HL-60/S4 (cell line): ENCODE measurements around the gene NPEPL1.
"Not testable (repeated sequence)": the region's sequence is repeated elsewhere in the genome, so short reads cannot be mapped to it uniquely, and the experiment has no call there.

Experiments
- in situ Hi-C: fragments of 300-500 bp; cut with MboI; formaldehyde crosslinking; loops from 2 replicates; pipeline ENCODE4 v1.14.3; 2022; ENCODE audit warnings: low sequenced_read_pairs

The NPEPL1 gene

GRCh38 chr20:58712806-58713731 is 20.5 kb downstream of the NPEPL1 start:
- in situ Hi-C loops = no loop called here

GRCh38 chr20:58713801-58714339 is 21.3 kb downstream of the NPEPL1 start:
- in situ Hi-C loops = no loop called here

GRCh38 chr20:58714340-58714922 is 21.8 kb downstream of the NPEPL1 start:
- in situ Hi-C loops = no loop called here

GRCh38 chr20:58714923-58715351 is 22.3 kb downstream of the NPEPL1 start:
- in situ Hi-C loops = no loop called here

GRCh38 chr20:58715391-58715800 is 22.8 kb downstream of the NPEPL1 start:
- in situ Hi-C loops = no loop called here

- in situ Hi-C loops = no loop called here
Measured at GRCh38 chr20:58715801-58716475, 23.3 kb downstream of the NPEPL1 start.

GRCh38 chr20:58716476-58717277 is 24.1 kb downstream of the NPEPL1 start:
- in situ Hi-C loops = no loop called here

GRCh38 chr20:58717278-58718091 is 24.9 kb downstream of the NPEPL1 start:
- in situ Hi-C loops = no loop called here

GRCh38 chr20:58718121-58718563 is 25.5 kb downstream of the NPEPL1 start:
- in situ Hi-C loops = no loop called here

GRCh38 chr20:58718729-58719128 is 26.1 kb downstream of the NPEPL1 start:
- in situ Hi-C loops = no loop called here

GRCh38 chr20:58719258-58719657 is 26.7 kb downstream of the NPEPL1 start:
- in situ Hi-C loops = no loop called here

- in situ Hi-C loops = no loop called here
Measured at GRCh38 chr20:58719971-58720371, 27.4 kb downstream of the NPEPL1 start.

GRCh38 chr20:58720890-58721289 is 28.3 kb downstream of the NPEPL1 start:
- in situ Hi-C loops = no loop called here

GRCh38 chr20:58721951-58722778 is 29.6 kb downstream of the NPEPL1 start:
- in situ Hi-C loops = no loop called here

GRCh38 chr20:58722877-58723627 is 30.5 kb downstream of the NPEPL1 start:
- in situ Hi-C loops = no loop called here

- in situ Hi-C loops = no loop called here
Measured at GRCh38 chr20:58723628-58723984, 31.0 kb downstream of the NPEPL1 start.

- in situ Hi-C loops = not testable (repeated sequence)
Measured at GRCh38 chr20:58726156-58726555, 33.6 kb downstream of the NPEPL1 start.

- in situ Hi-C loops = no loop called here
Measured at GRCh38 chr20:58731192-58731591, 38.6 kb downstream of the NPEPL1 start.
